HFFc6 (cell line): ENCODE measurements around the gene ZNHIT6. TPM values are rescaled to one million over a fixed set of nuclear protein-coding genes. Genes with fewer than 3 reads are reported as not detected.

ENCODE experiments used
- DNase-seq: peaks from one replicate; pipeline ENCODE4 v3.0.0-alpha.2; 2018
- H3K27ac Mint-ChIP-seq: 2 replicates; pipeline ENCODE4 v1.8.0; 2020; ENCODE audit warnings: mild to moderate bottlenecking, mixed read lengths
- H3K27me3 Mint-ChIP-seq: 2 replicates; pipeline ENCODE4 v1.8.0; 2021; ENCODE audit warnings: mild to moderate bottlenecking, moderate library complexity, mixed read lengths; ENCODE audit not compliant: insufficient read depth
- H3K36me3 Mint-ChIP-seq: 2 replicates; pipeline ENCODE4 v1.8.0; 2021; ENCODE audit warnings: low read depth, mixed read lengths
- H3K4me1 Mint-ChIP-seq: 2 replicates; pipeline ENCODE4 v1.8.0; 2020; ENCODE audit warnings: low read depth, mixed read lengths
- H3K4me3 Mint-ChIP-seq: 2 replicates; pipeline ENCODE4 v1.8.0; 2020; ENCODE audit warnings: mild to moderate bottlenecking, moderate library complexity, mixed read lengths
- H3K9me3 Mint-ChIP-seq: 2 replicates; pipeline ENCODE4 v1.8.0; 2020; ENCODE audit warnings: mild to moderate bottlenecking, mixed read lengths
- CTCF ChIP-seq: fragments of 200-600 bp; sonication (generic); IDR thresholded peaks from 2 replicates; pipeline ENCODE4 v1.5.0; 2021; ENCODE audit warnings: antibody characterized with exemption, mild to moderate bottlenecking
- total RNA-seq, 6 experiments: library from RNA; stranded (reverse); fragmentation: NEBNext Ultra II Directional; extraction: Animal tissue kit (Norgen Biotek cat#: 25700); gene quantifications; 2 replicates in 1 of 6; 3 replicates in 5 of 6; pipeline ENCODE4 v1.2.3, GENCODE V29; 2021

ZNHIT6 gene
- total RNA-seq, 6 experiments from 2014 or later, result 21.5 to 25.9 (median 23.6) TPM

- H3K27ac Mint-ChIP-seq, result no peak overlapping the region
- no peak for TF ChIP-seq CTCF
- H3K36me3 Mint-ChIP-seq, result peaks cover 7% of the 10 kb centered on the region; the same call in 1 of the 2 replicates
- H3K9me3 Mint-ChIP-seq, result no peaks in the 10 kb centered on the region
- peaks cover 65% of the 10 kb centered on the region for H3K4me1 Mint-ChIP-seq
- H3K4me3 Mint-ChIP-seq, result no peak overlapping the region
- H3K27me3 Mint-ChIP-seq, result peaks cover 3% of the 10 kb centered on the region
- DNase-seq, result no peak
These were observed 105.0 kb downstream of the ZNHIT6 start for GRCh38 chr1:85603086-85603880.

GRCh38 chr1:85602571-85602970 is 105.7 kb downstream of the ZNHIT6 start:
- no peak overlapping the region for H3K27ac Mint-ChIP-seq
- DNase-seq, result no peak
- no peaks in the 10 kb centered on the region for H3K9me3 Mint-ChIP-seq
- peaks cover 58% of the 10 kb centered on the region for H3K4me1 Mint-ChIP-seq
- no peak overlapping the region for H3K4me3 Mint-ChIP-seq
- TF ChIP-seq CTCF, result peak; percentile 7; the same call in 1 of the 2 replicates
- H3K36me3 Mint-ChIP-seq, result peaks cover 7% of the 10 kb centered on the region; the same call in 1 of the 2 replicates
- H3K27me3 Mint-ChIP-seq, result peaks cover 3% of the 10 kb centered on the region

DNA sequence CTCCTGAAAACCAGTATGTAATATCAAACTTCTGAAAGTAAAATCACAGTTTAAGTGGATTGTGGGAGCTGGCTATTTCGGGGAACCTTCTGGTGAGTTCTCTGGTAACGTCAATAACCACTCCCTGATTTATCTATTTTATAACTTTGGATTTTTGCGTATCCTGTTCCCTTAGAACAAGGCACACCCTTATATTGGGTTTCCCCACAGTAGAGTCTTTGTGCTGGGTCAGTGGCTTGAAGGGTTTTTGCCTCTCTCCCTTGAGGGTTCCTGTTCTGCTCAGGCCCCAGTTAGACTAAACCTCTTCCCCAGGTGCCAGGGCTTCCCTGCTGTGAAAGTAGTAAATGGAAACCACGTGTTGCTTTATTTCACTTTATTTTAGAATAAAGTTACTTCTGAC is 106.3 kb downstream of the ZNHIT6 start:
- no peak for TF ChIP-seq CTCF
- Mint-ChIP-seq H3K4me3 (no peak overlapping the region), H3K36me3 (peaks cover 7% of the 10 kb centered on the region; the same call in 1 of the 2 replicates), H3K4me1 (peaks cover 51% of the 10 kb centered on the region), H3K27ac (no peak overlapping the region), H3K27me3 (peaks cover 3% of the 10 kb centered on the region), H3K9me3 (no peaks in the 10 kb centered on the region)
- DNase-seq, result no peak

- peaks cover 7% of the 10 kb centered on the region; the same call in 1 of the 2 replicates for H3K36me3 Mint-ChIP-seq
- TF ChIP-seq CTCF, result no peak
- no peak for DNase-seq
- no peak overlapping the region for H3K4me3 Mint-ChIP-seq
- H3K4me1 Mint-ChIP-seq, result peaks cover 31% of the 10 kb centered on the region
- peaks cover 1% of the 10 kb centered on the region; the same call in 1 of the 2 replicates for H3K27me3 Mint-ChIP-seq
- H3K27ac Mint-ChIP-seq, result no peak overlapping the region
- H3K9me3 Mint-ChIP-seq, result no peaks in the 10 kb centered on the region
These were observed 108.6 kb downstream of the ZNHIT6 start for GRCh38 chr1:85599681-85600080.

Other genes with a start within 250 kb of the ZNHIT6 start
- gene DDAH1, start 243.3 kb downstream of the ZNHIT6 start, total RNA-seq, result 100 to 1,000 TPM; 235 to 320 (median 277) TPM
- 1,000 to 10,000 TPM in 3 of 6 experiments, 100 to 1,000 TPM in 3; 877 to 1,071 (median 1,004) TPM for gene CCN1, start 127.7 kb downstream of the ZNHIT6 start, total RNA-seq